Gastrocnemius medialis (tissue), 4 donors: ENCODE data around the gene MED14. TPM values are rescaled to one million over a fixed set of nuclear protein-coding genes. Genes with fewer than 3 reads are reported as not detected.
A peak's percentile ranks its signal among the peaks of the same experiment; 100 is the strongest.
"Not testable (repeated sequence)": the region's sequence is repeated elsewhere in the genome, so short reads cannot be mapped to it uniquely, and the experiment has no call there.

Source experiments
- ATAC-seq, 2 donors: fragments of 150-250 bp; one replicate each; pipeline ENCODE4 v1.9.1; 2016
- DNase-seq, 2 donors: peaks; one replicate each; pipeline ENCODE4 v3.0.0-alpha.2; 2019
- H3K27ac ChIP-seq, 4 donors: fragments of 200-600 bp; sonication (generic); 1 replicate in 1 of 4; 2 replicates in 3 of 4; pipeline ENCODE4 v1.5.1; 2016 to 2018; ENCODE audit warnings: mild to moderate bottlenecking in 2 of 4, moderate library complexity in 1 of 4
- H3K27me3 ChIP-seq, 3 donors: fragments of 200-600 bp; sonication (generic) in 2 of 3; 1 replicate in 1 of 3; 2 replicates in 2 of 3; pipeline versions ENCODE4 v1.5.1 to v1.6.0; 2016 to 2019; ENCODE audit warnings: mild to moderate bottlenecking in 1 of 3, moderate library complexity in 1 of 3
- H3K36me3 ChIP-seq, 2 donors: fragments of 200-600 bp; sonication (generic) in 1 of 2; one replicate each; pipeline ENCODE4 v1.5.1; 2017 to 2018
- H3K4me1 ChIP-seq, 2 donors: fragments of 200-600 bp; sonication (generic) in 1 of 2; one replicate each; pipeline ENCODE4 v1.5.1; 2016 to 2017; ENCODE audit warnings: mild to moderate bottlenecking in 2 of 2
- H3K4me3 ChIP-seq, 4 donors: fragments of 200-600 bp; sonication (generic) in 3 of 4; 1 replicate in 1 of 4; 2 replicates in 3 of 4; pipeline ENCODE4 v1.5.1; 2016 to 2019; ENCODE audit warnings: mild to moderate bottlenecking in 2 of 4
- H3K9me3 ChIP-seq, 3 donors: fragments of 200-600 bp; sonication (generic) in 2 of 3; 1 replicate in 1 of 3; 2 replicates in 2 of 3; pipeline ENCODE4 v1.5.1; 2016 to 2019
- CTCF ChIP-seq, 5 experiments: fragments of 450-650 bp in 3 of 5; fragments of 200-600 bp in 2 of 5; sonication (generic) in 2 of 5; IDR thresholded peaks in 4 of 5; conservative IDR thresholded peaks in 1 of 5; 1 replicate in 4 of 5; 2 replicates in 1 of 5; pipeline ENCODE4 v1.5.1; 2016 to 2019; ENCODE audit warnings: antibody characterized with exemption in 5 of 5, mild to moderate bottlenecking in 3 of 5, moderate library complexity in 3 of 5
- POLR2A ChIP-seq, 2 donors: fragments of 450-650 bp; IDR thresholded peaks; one replicate each; pipeline ENCODE4 v1.6.1; 2017; ENCODE audit warnings: antibody characterized with exemption in 2 of 2, mild to moderate bottlenecking in 2 of 2, moderate library complexity in 2 of 2
- in situ Hi-C, 4 donors: fragments of 200-750 bp; cut with MboI; loops; one replicate each; pipeline versions ENCODE4 v1.15.0 to v1.8.0; 2017; ENCODE audit warnings: low sequenced_read_pairs in 4 of 4
- intact Hi-C: fragments of 100-400 bp; cut with DNase I; formaldehyde crosslinking; loops from one replicate; pipeline ENCODE4 v1.15.1; 2023; ENCODE audit warnings: low total_unique reads
- total RNA-seq, 4 donors: library from RNA; depleted of rRNA; stranded (reverse); fragments of >200 nt; gene quantifications; one replicate each; pipeline versions ENCODE4 v1.1.0 to v1.2.3, GENCODE V29; 2016

The MED14 gene
- total RNA-seq, 4 donors from 2014 or later, result 19.8 to 27.0 (median 24.0) TPM

- peaks cover 0 to 4% of the 10 kb centered on the region in 2 donors for H3K4me1 ChIP-seq
- intact Hi-C loops (no loop called here), in situ Hi-C loops (loop anchor here in 1 of 4 donors (10.0 kb wide), 1 partner anchor 94 kb away; no protein-coding TSS in a partner anchor)
- H3K27me3 ChIP-seq, result no peaks in the 10 kb centered on the region
- peak overlapping the region in 1 of 4 donors; percentile 67 for H3K27ac ChIP-seq
- H3K36me3 ChIP-seq, result no peaks in the 10 kb centered on the region
- DNase-seq (no peak), ATAC-seq (no peak)
- H3K4me3 ChIP-seq, result no peak overlapping the region
- H3K9me3 ChIP-seq, result no peaks in the 10 kb centered on the region
- TF ChIP-seq POLR2A (IDR thresholded peaks at IDR 0.05) (no peak), CTCF (IDR thresholded peaks at IDR 0.05 in 4 of 5, conservative IDR thresholded peaks at IDR 0.05 in 1 of 5) (no peak)
Observed at GRCh38 chrX:40748977-40749376, 13.6 kb upstream of the MED14 start.

DNA sequence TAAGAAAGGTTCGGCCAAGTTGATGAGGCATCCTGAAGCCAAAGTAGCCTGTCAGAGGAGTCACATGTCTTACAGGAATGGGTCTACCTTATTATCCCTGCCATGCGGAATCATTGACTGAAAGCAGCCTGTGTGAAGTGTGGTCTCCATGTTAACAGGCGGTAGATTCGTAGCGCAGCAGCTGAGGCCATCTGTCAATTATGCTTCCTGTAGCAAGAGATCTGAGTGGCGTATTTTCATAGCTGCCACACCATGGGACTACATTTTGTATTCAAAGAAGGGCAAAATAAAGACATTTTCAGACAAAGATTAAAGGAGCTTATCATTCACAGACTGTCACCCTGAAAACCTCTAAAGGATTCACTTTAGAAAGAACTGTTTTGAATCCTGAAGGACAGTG is 11.2 kb upstream of the MED14 start:
- ATAC-seq, result no peak
- DNase-seq, result no peak
- H3K36me3 ChIP-seq, result no peaks in the 10 kb centered on the region
- TF ChIP-seq POLR2A (IDR thresholded peaks at IDR 0.05), result no peak
- no peak for TF ChIP-seq CTCF (IDR thresholded peaks at IDR 0.05 in 4 of 5, conservative IDR thresholded peaks at IDR 0.05 in 1 of 5)
- no peaks in the 10 kb centered on the region for H3K9me3 ChIP-seq
- no peaks in the 10 kb centered on the region for H3K27me3 ChIP-seq
- intact Hi-C loops (no loop called here), in situ Hi-C loops (loop anchor here in 1 of 4 donors (10.0 kb wide), 1 partner anchor 92 kb away; no protein-coding TSS in a partner anchor)
- H3K4me3 ChIP-seq, result no peak overlapping the region
- no peak overlapping the region for H3K27ac ChIP-seq
- H3K4me1 ChIP-seq, result peaks cover 3 to 4% of the 10 kb centered on the region in 2 donors

- Histone ChIP-seq H3K9me3 (no peaks in the 10 kb centered on the region), H3K4me1 (peaks cover 24 to 30% of the 10 kb centered on the region in 2 donors), H3K27me3 (no peaks in the 10 kb centered on the region), H3K4me3 (peak overlapping the region; percentile 65 to 90 (median 78)), H3K36me3 (no peaks in the 10 kb centered on the region), H3K27ac (peak overlapping the region; percentile 90 to 98 (median 94))
- ATAC-seq (peak; percentile 12 to 34), DNase-seq (no peak)
- TF ChIP-seq CTCF (IDR thresholded peaks at IDR 0.05 in 4 of 5, conservative IDR thresholded peaks at IDR 0.05 in 1 of 5) (no peak), POLR2A (IDR thresholded peaks at IDR 0.05) (no peak)
- in situ Hi-C loops, result no loop called here
- intact Hi-C loops, result loop anchor here (5.0 kb wide), 1 partner anchor 49 kb away; no protein-coding TSS in a partner anchor
Observed at GRCh38 chrX:40736170-40736505, 796 bp upstream of the MED14 start.

DNA sequence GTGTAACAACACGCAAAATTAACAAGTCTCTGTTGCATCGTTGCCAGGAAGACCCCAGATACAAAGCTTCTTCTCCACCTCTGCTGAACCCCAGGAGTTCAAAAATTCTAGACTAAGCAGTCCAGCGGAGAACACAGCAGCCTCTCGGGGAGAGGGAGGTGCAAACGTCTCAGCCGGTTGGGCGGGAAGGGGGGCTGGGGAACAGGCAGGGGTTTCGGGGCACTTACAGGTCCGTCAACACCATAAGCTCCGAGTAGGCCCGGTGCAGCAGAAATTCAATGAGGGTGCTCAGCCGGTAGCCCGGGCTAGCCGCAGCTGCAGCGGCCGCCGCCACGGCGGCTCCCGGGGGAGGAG is 394 bp downstream of the MED14 start:
- Histone ChIP-seq H3K27me3 (no peaks in the 10 kb centered on the region), H3K27ac (peak overlapping the region; percentile 90 to 98 (median 94)), H3K9me3 (no peaks in the 10 kb centered on the region), H3K4me3 (peak overlapping the region; percentile 65 to 90 (median 78)), H3K36me3 (no peaks in the 10 kb centered on the region), H3K4me1 (peaks cover 34 to 42% of the 10 kb centered on the region in 2 donors)
- peak; percentile 12 to 31 for ATAC-seq
- no peak for DNase-seq
- TF ChIP-seq POLR2A (IDR thresholded peaks at IDR 0.05) (no peak), CTCF (IDR thresholded peaks at IDR 0.05 in 4 of 5, conservative IDR thresholded peaks at IDR 0.05 in 1 of 5) (no peak)
- in situ Hi-C loops, result no loop called here
- intact Hi-C loops, result loop anchor here (1.0 to 5.0 kb wide), 3 partner anchors 48 to 350 kb away; partner anchors contain the start of genes CXorf38 and USP9X

- Histone ChIP-seq H3K27me3 (no peaks in the 10 kb centered on the region), H3K36me3 (no peaks in the 10 kb centered on the region), H3K4me1 (peaks cover 36 to 55% of the 10 kb centered on the region in 2 donors), H3K4me3 (peak overlapping the region; percentile 65 to 90 (median 78)), H3K27ac (peak overlapping the region; percentile 28 to 98 (median 92)), H3K9me3 (no peaks in the 10 kb centered on the region)
- in situ Hi-C loops, result no loop called here
- ATAC-seq (no peak), DNase-seq (no peak)
- intact Hi-C loops, result loop anchor here (2.0 kb wide), 1 partner anchor 351 kb away; the partner anchor contains the start of gene USP9X
- TF ChIP-seq CTCF (IDR thresholded peaks at IDR 0.05 in 4 of 5, conservative IDR thresholded peaks at IDR 0.05 in 1 of 5) (no peak), POLR2A (IDR thresholded peaks at IDR 0.05) (no peak)
Observed at GRCh38 chrX:40733706-40734105, 1.6 kb downstream of the MED14 start.

GRCh38 chrX:40732499-40732898 is 2.8 kb downstream of the MED14 start:
- H3K36me3 ChIP-seq, ATAC-seq, in situ Hi-C loops, H3K9me3 ChIP-seq, DNase-seq, intact Hi-C loops, H3K27me3 ChIP-seq, H3K4me3 ChIP-seq: not testable (repeated sequence)
- Histone ChIP-seq H3K27ac (peak overlapping the region in 1 of 4 donors; percentile 98), H3K4me1 (peaks cover 42 to 65% of the 10 kb centered on the region in 2 donors)
